ENCODE data around the gene ZNF728. TPM values are rescaled to one million over a fixed set of nuclear protein-coding genes. Genes with fewer than 3 reads are reported as not detected.

The ZNF728 gene
- 0.18 TPM for total RNA-seq

GRCh38 chr19:23002690-23003422 is at the start of gene ZNF728:
Gene ZNF728, minus strand, starts transcription at chr19:23003176. Its CDS starts 146 bp downstream, at chr19:23003030.

Small RNA genes within 50 kb of the gene (small RNA-seq; reads per million reads assigned to genes)
- gene AC022145.2 (ENCODE audit: low replicate concordance): not detected

Other genes with a start within 250 kb of the ZNF728 start
- gene ZNF99, start 219.0 kb downstream of the ZNF728 start, total RNA-seq: 0.82 TPM
- not detected for gene ZNF723, start 170.9 kb downstream of the ZNF728 start, total RNA-seq
- 9.1 TPM for gene ZNF730, start 113.8 kb upstream of the ZNF728 start, total RNA-seq
- gene ZNF724, start 247.2 kb upstream of the ZNF728 start, total RNA-seq: 10.0 TPM